GM18499 (cell line): Measurements from ENCODE around the gene IGSF5.
"Not testable (repeated sequence)": the region's sequence is repeated elsewhere in the genome, so short reads cannot be mapped to it uniquely, and the experiment has no call there.

ENCODE experiments used
- ATAC-seq: cut with Tn5 transposase; IDR thresholded peaks from one replicate; pipeline ENCODE4 v1.9.1; 2021; ENCODE audit warnings: moderate number of reproducible peaks; ENCODE audit not compliant: insufficient read depth, unreplicated experiment

The IGSF5 gene

GRCh38 chr21:39737376-39738000 lies 7.5 kb upstream of the IGSF5 start:
- ATAC-seq = no peak

GRCh38 chr21:39738566-39738965 lies 6.4 kb upstream of the IGSF5 start:
- no peak for ATAC-seq

- not testable (repeated sequence) for ATAC-seq
Observed at GRCh38 chr21:39739531-39739930, 5.5 kb upstream of the IGSF5 start.

GRCh38 chr21:39742561-39742960 lies 2.4 kb upstream of the IGSF5 start:
- not testable (repeated sequence) for ATAC-seq

GRCh38 chr21:39745332-39745731 lies 349 bp downstream of the IGSF5 start:
- not testable (repeated sequence) for ATAC-seq

- ATAC-seq = no peak
Observed at GRCh38 chr21:39750670-39751069, 5.7 kb downstream of the IGSF5 start.

- no peak for ATAC-seq
Observed at GRCh38 chr21:39754811-39755210, 9.8 kb downstream of the IGSF5 start.

GRCh38 chr21:39756285-39756684 lies 11.3 kb downstream of the IGSF5 start:
- ATAC-seq = no peak

- ATAC-seq = no peak
Observed at GRCh38 chr21:39763272-39763970, 18.4 kb downstream of the IGSF5 start.

- ATAC-seq = no peak
Observed at GRCh38 chr21:39774227-39774626, 29.2 kb downstream of the IGSF5 start.

GRCh38 chr21:39775816-39776215 lies 30.8 kb downstream of the IGSF5 start:
- no peak for ATAC-seq

GRCh38 chr21:39776589-39776988 lies 31.6 kb downstream of the IGSF5 start:
- ATAC-seq = no peak

GRCh38 chr21:39781331-39781730 lies 36.3 kb downstream of the IGSF5 start:
- no peak for ATAC-seq

GRCh38 chr21:39788383-39788782 lies 43.4 kb downstream of the IGSF5 start:
- ATAC-seq = no peak

GRCh38 chr21:39796466-39796865 lies 51.5 kb downstream of the IGSF5 start:
- ATAC-seq = no peak

GRCh38 chr21:39799178-39799577 lies 54.2 kb downstream of the IGSF5 start:
- no peak for ATAC-seq

GRCh38 chr21:39800311-39800710 lies 55.3 kb downstream of the IGSF5 start:
- no peak for ATAC-seq

- no peak for ATAC-seq
Observed at GRCh38 chr21:39802217-39802616, 57.2 kb downstream of the IGSF5 start.

GRCh38 chr21:39803393-39803792 lies 58.4 kb downstream of the IGSF5 start:
- ATAC-seq = no peak

GRCh38 chr21:39804240-39804639 lies 59.3 kb downstream of the IGSF5 start:
- no peak for ATAC-seq

- no peak for ATAC-seq
Observed at GRCh38 chr21:39805983-39806382, 61.0 kb downstream of the IGSF5 start.

- ATAC-seq = no peak
Observed at GRCh38 chr21:39807738-39808137, 62.8 kb downstream of the IGSF5 start.
